GM12878 (cell line): ENCODE data around the gene GK. TPM values are rescaled to one million over a fixed set of nuclear protein-coding genes. Genes with fewer than 3 reads are reported as not detected.

ENCODE experiments used
- BMI1 ChIP-seq: fragments of 450-650 bp; IDR thresholded peaks from 2 replicates; pipeline ENCODE4 v1.6.1; 2016; ENCODE audit warnings: mild to moderate bottlenecking, moderate library complexity, borderline replicate concordance
- CEBPB ChIP-seq, 2 experiments: fragments of 150-350 bp in 1 of 2; IDR thresholded peaks; 2 replicates each; pipeline ENCODE4 v1.6.1; 2012 to 2014; ENCODE audit warnings: low read depth in 2 of 2, low read length in 2 of 2, borderline replicate concordance in 1 of 2, inconsistent platforms in 1 of 2
- CEBPZ ChIP-seq: fragments of 150-350 bp; IDR thresholded peaks from 2 replicates; pipeline ENCODE4 v1.6.1; 2016; ENCODE audit warnings: low read depth, low read length
- FOXK2 ChIP-seq: fragments of 450-650 bp; IDR thresholded peaks from 2 replicates; pipeline ENCODE4 v1.6.1; 2017; ENCODE audit warnings: mild to moderate bottlenecking, moderate library complexity
- MEF2A ChIP-seq: IDR thresholded peaks from 2 replicates; pipeline ENCODE4 v1.6.1; 2011; ENCODE audit warnings: low read depth, mild to moderate bottlenecking, low read length, moderate library complexity; ENCODE audit not compliant: insufficient read depth
- NBN ChIP-seq: fragments of 450-650 bp; IDR thresholded peaks from 2 replicates; pipeline ENCODE4 v1.6.1; 2016
- NKRF ChIP-seq: fragments of 450-650 bp; conservative IDR thresholded peaks from 2 replicates; pipeline ENCODE4 v1.6.1; 2017; ENCODE audit warnings: mild to moderate bottlenecking, moderate library complexity
- RB1 ChIP-seq: fragments of 450-650 bp; formaldehyde crosslinking; IDR thresholded peaks from 2 replicates; pipeline ENCODE4 v1.6.1; 2017; ENCODE audit warnings: mild to moderate bottlenecking, borderline replicate concordance
- SIN3A ChIP-seq: IDR thresholded peaks from 2 replicates; pipeline ENCODE4 v1.6.1; 2012; ENCODE audit warnings: low read depth, low read length, improper control_type of control experiment
- TCF12 ChIP-seq: IDR thresholded peaks from 2 replicates; pipeline ENCODE4 v1.6.1; 2011; ENCODE audit warnings: low read depth, mild to moderate bottlenecking, low read length
- ZNF592 ChIP-seq: fragments of 450-650 bp; IDR thresholded peaks from 2 replicates; pipeline ENCODE4 v1.6.1; 2017; ENCODE audit warnings: mild to moderate bottlenecking, moderate library complexity
- polyA plus RNA-seq, 11 experiments: library from polyadenylated mRNA; depleted of rRNA in 4 of 11; unstranded in 6 of 11; stranded (reverse) in 5 of 11; fragments of >200 nt; fragmentation: Nextera tagmentation in 4 of 11; fragmentation: Illumina TruSeq in 1 of 11; extraction: Ambion mirVana in 4 of 11; extraction: Trizol in 1 of 11; gene quantifications; 1 replicate in 1 of 11; 2 replicates in 10 of 11; pipeline versions ENCODE4 v1.2.1 to v1.2.3, GENCODE V29; 2011 to 2016; ENCODE audit warnings: inconsistent platforms in 2 of 11, missing spikeins in 2 of 11, low read depth in 1 of 11
- total RNA-seq, 4 experiments: library from RNA; depleted of rRNA in 3 of 4; stranded (reverse); fragments of >200 nt in 3 of 4; fragmentation: Illumina TruSeq in 1 of 4; extraction: Trizol in 1 of 4; gene quantifications; 2 replicates each; pipeline versions ENCODE4 v1.2.1 to v1.2.3, GENCODE V29; 2013 to 2021
- TF ChIP-seq, protein P1 (sequence below): fragments of 450-650 bp; IDR thresholded peaks from 2 replicates; pipeline ENCODE4 v1.6.1; 2017; ENCODE audit warnings: mild to moderate bottlenecking
- TF ChIP-seq, protein P2 (sequence below): fragments of 450-650 bp; IDR thresholded peaks from 2 replicates; pipeline ENCODE4 v1.6.1; 2017; ENCODE audit warnings: borderline replicate concordance
- TF ChIP-seq, protein P3 (sequence below): IDR thresholded peaks from 2 replicates; pipeline ENCODE4 v1.6.1; 2011; ENCODE audit warnings: low read depth, low read length, improper control_type of control experiment, borderline replicate concordance

Gene GK
- total and polyA plus RNA-seq, 10 of the 15 experiments (the other 5 are each of a cell fraction or from before 2014, with no cell fraction given), result 6.3 to 22.3 (median 11.1) TPM

DNA sequence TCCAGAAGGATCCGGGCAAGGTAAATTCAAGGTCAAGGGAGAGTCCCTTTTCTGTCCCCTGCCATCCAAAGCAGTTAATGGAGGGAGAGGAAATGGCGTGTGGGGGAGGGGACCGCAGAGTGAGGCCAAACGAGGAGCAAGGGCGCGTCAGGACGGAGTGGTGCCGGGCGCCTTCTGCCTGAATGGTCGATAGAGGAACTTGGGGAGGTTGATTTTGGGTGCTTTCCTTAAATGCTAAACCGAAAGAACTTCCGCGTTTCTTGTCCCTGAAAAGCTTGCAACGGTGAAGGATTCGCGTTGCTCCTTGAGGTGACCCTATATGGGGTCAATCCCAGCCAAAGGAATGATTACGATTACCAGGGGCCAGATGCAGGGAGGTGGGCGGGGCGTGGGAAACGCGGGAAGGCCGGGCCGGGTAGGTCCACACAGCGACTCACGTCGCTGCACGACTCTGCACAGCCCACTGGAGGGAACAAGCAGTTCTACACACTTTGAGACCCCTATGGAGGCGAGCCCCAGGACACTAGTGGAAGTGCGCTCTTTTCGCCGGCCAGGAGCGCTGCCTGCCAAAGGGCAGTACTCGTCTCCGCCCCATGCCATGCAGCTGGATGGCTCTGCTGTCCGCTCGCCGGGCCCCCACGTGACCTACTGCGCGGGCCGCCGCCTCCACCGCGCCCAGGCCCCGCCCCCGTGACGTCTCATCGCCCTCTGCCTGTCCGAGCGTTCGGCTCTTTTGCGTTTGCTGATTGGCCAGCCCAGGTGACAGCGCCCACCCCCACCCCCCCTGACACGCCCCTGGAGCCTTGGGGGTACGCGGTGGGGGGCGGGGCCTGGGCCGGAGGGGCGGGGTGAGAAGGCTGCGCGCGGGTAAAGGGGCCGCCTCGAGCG lies 452 bp upstream of the GK start (continued):
- TF ChIP-seq, protein P1, sequence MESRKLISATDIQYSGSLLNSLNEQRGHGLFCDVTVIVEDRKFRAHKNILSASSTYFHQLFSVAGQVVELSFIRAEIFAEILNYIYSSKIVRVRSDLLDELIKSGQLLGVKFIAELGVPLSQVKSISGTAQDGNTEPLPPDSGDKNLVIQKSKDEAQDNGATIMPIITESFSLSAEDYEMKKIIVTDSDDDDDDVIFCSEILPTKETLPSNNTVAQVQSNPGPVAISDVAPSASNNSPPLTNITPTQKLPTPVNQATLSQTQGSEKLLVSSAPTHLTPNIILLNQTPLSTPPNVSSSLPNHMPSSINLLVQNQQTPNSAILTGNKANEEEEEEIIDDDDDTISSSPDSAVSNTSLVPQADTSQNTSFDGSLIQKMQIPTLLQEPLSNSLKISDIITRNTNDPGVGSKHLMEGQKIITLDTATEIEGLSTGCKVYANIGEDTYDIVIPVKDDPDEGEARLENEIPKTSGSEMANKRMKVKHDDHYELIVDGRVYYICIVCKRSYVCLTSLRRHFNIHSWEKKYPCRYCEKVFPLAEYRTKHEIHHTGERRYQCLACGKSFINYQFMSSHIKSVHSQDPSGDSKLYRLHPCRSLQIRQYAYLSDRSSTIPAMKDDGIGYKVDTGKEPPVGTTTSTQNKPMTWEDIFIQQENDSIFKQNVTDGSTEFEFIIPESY, result no peak
- TF ChIP-seq NBN (no peak; the same call in 1 of the 2 replicates), SIN3A (no peak), MEF2A (no peak), CEBPB (IDR thresholded peaks at IDR 0.05; ENCODE audit: borderline replicate concordance in 1 of 2, low read depth in 2 of 2, low read length in 2 of 2) (no peak), TCF12 (0 out of 2 replicates have a peak, but pooled peaks have one; percentile 19), BMI1 (no peak), CEBPZ (no peak), RB1 (no peak; the same call in 1 of the 2 replicates), FOXK2 (no peak), ZNF592 (no peak), NKRF (peak; percentile 58)
- TF ChIP-seq, protein P2, sequence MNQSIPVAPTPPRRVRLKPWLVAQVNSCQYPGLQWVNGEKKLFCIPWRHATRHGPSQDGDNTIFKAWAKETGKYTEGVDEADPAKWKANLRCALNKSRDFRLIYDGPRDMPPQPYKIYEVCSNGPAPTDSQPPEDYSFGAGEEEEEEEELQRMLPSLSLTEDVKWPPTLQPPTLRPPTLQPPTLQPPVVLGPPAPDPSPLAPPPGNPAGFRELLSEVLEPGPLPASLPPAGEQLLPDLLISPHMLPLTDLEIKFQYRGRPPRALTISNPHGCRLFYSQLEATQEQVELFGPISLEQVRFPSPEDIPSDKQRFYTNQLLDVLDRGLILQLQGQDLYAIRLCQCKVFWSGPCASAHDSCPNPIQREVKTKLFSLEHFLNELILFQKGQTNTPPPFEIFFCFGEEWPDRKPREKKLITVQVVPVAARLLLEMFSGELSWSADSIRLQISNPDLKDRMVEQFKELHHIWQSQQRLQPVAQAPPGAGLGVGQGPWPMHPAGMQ, result no peak
- TF ChIP-seq, protein P3, sequence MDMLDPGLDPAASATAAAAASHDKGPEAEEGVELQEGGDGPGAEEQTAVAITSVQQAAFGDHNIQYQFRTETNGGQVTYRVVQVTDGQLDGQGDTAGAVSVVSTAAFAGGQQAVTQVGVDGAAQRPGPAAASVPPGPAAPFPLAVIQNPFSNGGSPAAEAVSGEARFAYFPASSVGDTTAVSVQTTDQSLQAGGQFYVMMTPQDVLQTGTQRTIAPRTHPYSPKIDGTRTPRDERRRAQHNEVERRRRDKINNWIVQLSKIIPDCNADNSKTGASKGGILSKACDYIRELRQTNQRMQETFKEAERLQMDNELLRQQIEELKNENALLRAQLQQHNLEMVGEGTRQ, result peak; percentile 78
